ENCODE measurements around the gene ANO1. TPM values are rescaled to one million over a fixed set of nuclear protein-coding genes. Genes with fewer than 3 reads are reported as not detected.

The ANO1 gene
- total RNA-seq, 1 donor from 2014 or later, result 244 TPM

GRCh38 chr11:70074746-70075145 is 3.4 kb upstream of the ANO1 start:
- no peaks in the 10 kb centered on the region for H3K9me3 ChIP-seq
- intact Hi-C loops (cut with DNase I), result loop anchor here (5.0 to 10.0 kb wide), 3 partner anchors 67 to 130 kb away; no protein-coding TSS in a partner anchor
- peaks cover 0 to 19% of the 10 kb centered on the region in 2 donors for H3K4me1 ChIP-seq
- H3K27me3 ChIP-seq, result no peaks in the 10 kb centered on the region
- H3K36me3 ChIP-seq, result no peaks in the 10 kb centered on the region
- H3K4me3 ChIP-seq, result no peak overlapping the region
- no peak for TF ChIP-seq CTCF (IDR thresholded peaks at IDR 0.05)
- peak overlapping the region; percentile 85 to 89 for H3K27ac ChIP-seq
- peak in 1 of 2 donors; percentile 52 for DNase-seq (ENCODE audit: low spot score in 2 of 2)

DNA sequence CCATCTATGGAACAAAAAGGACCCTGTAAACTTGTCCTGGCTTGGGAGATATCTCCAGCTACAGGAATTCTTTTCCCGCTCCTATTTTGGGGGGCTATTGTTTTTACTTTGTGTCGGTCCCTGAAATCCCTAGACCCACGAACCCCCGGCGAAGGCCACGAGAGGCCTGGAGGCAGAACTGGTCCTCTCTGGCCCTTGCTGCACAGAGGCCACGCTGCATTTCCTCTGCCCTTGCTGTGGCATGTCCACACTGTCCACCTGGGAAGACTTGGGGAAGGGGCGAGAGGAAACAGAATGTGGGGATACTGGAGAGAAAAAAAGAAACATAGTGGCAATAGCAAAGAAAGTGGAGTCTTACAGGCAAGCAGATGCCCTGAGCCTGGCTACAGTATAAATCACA is 2.3 kb upstream of the ANO1 start:
- no peak for TF ChIP-seq CTCF (IDR thresholded peaks at IDR 0.05)
- peaks cover 0 to 23% of the 10 kb centered on the region in 2 donors for H3K4me1 ChIP-seq
- H3K27ac ChIP-seq, result peak overlapping the region; percentile 85 to 89
- no peaks in the 10 kb centered on the region for H3K36me3 ChIP-seq
- H3K4me3 ChIP-seq, result no peak overlapping the region
- no peaks in the 10 kb centered on the region for H3K27me3 ChIP-seq
- DNase-seq (ENCODE audit: low spot score in 2 of 2), result peak in 1 of 2 donors; percentile 50
- no peaks in the 10 kb centered on the region for H3K9me3 ChIP-seq
- intact Hi-C loops (cut with DNase I), result loop anchor here (5.0 to 10.0 kb wide), 3 partner anchors 69 to 131 kb away; no protein-coding TSS in a partner anchor

DNA sequence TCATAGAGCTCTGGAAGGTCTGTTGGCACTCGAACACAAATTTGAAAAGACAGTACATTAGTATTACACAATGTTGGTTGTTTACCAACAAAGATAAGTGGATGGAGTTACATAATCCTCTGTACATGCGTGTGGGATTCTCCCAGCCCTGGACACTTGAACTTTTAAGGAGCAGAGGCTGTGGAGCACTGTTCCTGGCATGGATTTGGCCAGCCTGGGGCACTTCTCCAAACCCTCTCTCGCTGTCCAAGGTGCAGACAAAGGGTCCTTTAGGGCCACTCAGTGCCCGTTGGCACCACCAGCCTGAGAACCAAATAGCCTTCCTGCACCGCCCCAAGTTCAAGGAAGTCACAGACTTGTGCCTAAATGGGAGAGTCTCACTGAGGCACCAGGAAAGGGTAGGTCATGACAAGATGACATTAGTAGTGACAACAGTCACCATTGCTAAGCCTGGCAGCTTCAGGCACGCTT is 1.6 kb upstream of the ANO1 start:
- Histone ChIP-seq H3K9me3 (no peaks in the 10 kb centered on the region), H3K36me3 (no peaks in the 10 kb centered on the region), H3K27ac (peak overlapping the region; percentile 85 to 89), H3K4me3 (no peak overlapping the region), H3K4me1 (peaks cover 0 to 29% of the 10 kb centered on the region in 2 donors), H3K27me3 (no peaks in the 10 kb centered on the region)
- DNase-seq (ENCODE audit: low spot score in 2 of 2), result peak in 1 of 2 donors; percentile 71
- intact Hi-C loops (cut with DNase I), result loop anchor here (5.0 to 10.0 kb wide), 3 partner anchors 69 to 132 kb away; no protein-coding TSS in a partner anchor
- TF ChIP-seq CTCF (IDR thresholded peaks at IDR 0.05), result no peak

DNA sequence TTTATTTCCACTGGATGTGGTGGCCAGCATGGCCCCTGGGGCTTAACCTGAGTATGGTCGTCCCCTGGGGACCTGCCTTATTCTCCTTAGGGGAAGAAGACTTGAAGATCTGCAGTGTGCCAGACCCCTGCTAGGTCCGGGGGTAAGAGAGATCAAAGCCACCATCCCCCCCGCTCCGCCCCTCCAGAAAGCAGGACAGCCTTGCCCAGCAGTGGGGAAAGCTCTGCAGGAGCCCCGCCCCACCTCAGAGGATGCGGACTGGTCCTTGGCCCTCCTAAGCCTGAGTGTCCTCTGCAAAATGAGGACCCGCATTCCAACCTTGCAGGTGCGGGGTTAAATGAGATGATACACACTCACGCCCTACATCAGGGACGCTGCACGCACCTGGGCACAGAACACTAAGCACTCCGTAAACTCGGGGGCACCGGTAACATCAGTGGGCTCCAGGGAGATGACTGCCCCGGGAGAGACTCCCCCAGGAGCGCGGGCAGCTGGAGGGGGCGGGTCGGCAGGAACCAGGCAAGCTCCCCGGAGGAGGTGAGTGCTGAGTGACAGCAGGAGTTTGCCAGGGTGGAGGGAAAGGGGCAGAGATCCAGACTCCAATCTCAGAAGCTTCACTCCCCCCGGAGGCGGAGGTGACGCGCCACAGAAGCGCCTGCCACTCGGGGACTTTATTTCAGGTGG is 564 bp upstream of the ANO1 start:
- peak overlapping the region; percentile 85 to 89 for H3K27ac ChIP-seq
- intact Hi-C loops (cut with DNase I), result loop anchor here (1.0 to 10.0 kb wide), 8 partner anchors 21 to 158 kb away; no protein-coding TSS in a partner anchor
- H3K4me3 ChIP-seq, result peak overlapping the region; percentile 49 to 80
- DNase-seq (ENCODE audit: low spot score in 2 of 2), result peak in 1 of 2 donors; percentile 67
- no peaks in the 10 kb centered on the region for H3K9me3 ChIP-seq
- H3K27me3 ChIP-seq, result no peaks in the 10 kb centered on the region
- TF ChIP-seq CTCF (IDR thresholded peaks at IDR 0.05), result no peak
- peaks cover 0 to 29% of the 10 kb centered on the region in 2 donors for H3K4me1 ChIP-seq
- H3K36me3 ChIP-seq, result no peaks in the 10 kb centered on the region

- intact Hi-C loops (cut with DNase I), result loop anchor here (1.0 to 10.0 kb wide), 8 partner anchors 20 to 160 kb away; no protein-coding TSS in a partner anchor
- peak overlapping the region; percentile 89 to 91 for H3K27ac ChIP-seq
Observed at GRCh38 chr11:70078781-70079616, 882 bp downstream of the ANO1 start.

More at GRCh38 chr11:70078781-70079616, 882 bp downstream of the ANO1 start:
- no peaks in the 10 kb centered on the region for H3K27me3 ChIP-seq
- H3K4me1 ChIP-seq, result peaks cover 0 to 42% of the 10 kb centered on the region in 2 donors
- DNase-seq (ENCODE audit: low spot score in 2 of 2), result no peak
- TF ChIP-seq CTCF (IDR thresholded peaks at IDR 0.05), result no peak
- H3K36me3 ChIP-seq, result no peaks in the 10 kb centered on the region
- no peaks in the 10 kb centered on the region for H3K9me3 ChIP-seq
- peak overlapping the region; percentile 49 to 80 for H3K4me3 ChIP-seq

All from ascending aorta (tissue), 2 donors.